WTC11 (cell line): Measurements from ENCODE around the gene NRN1L. TPM values are rescaled to one million over a fixed set of nuclear protein-coding genes. Genes with fewer than 3 reads are reported as not detected.
A peak's percentile ranks its signal among the peaks of the same experiment; 100 is the strongest.

Source experiments
- ATAC-seq: fragments of 200-7000 bp; cut with Tn5 transposase; 2 replicates; pipeline ENCODE4 v1.10.0; 2021; ENCODE audit warnings: mild to moderate bottlenecking, moderate library complexity
- CTCF ChIA-PET: fragments of 300-600 bp; sonication (Branson Sonifier 250); formaldehyde crosslinking; loops from one replicate; lab custom pipeline; 2021; ENCODE audit warnings: antibody characterized with exemption; lab: Charles Lee
- POLR2A ChIA-PET: fragments of 350-600 bp; sonication (Branson Sonifier 250); formaldehyde crosslinking; loops from one replicate; lab custom pipeline; 2021; ENCODE audit warnings: antibody characterized with exemption; lab: Charles Lee
- DNase-seq: peaks from one replicate; pipeline ENCODE4 v3.0.0; 2021; ENCODE audit warnings: low spot score
- H3K27ac Mint-ChIP-seq: 2 replicates; pipeline ENCODE4 v1.8.0; 2021; ENCODE audit warnings: mixed read lengths
- H3K27me3 Mint-ChIP-seq: 2 replicates; pipeline ENCODE4 v1.8.0; 2021; ENCODE audit warnings: low read depth, mild to moderate bottlenecking, moderate library complexity, mixed read lengths
- H3K36me3 Mint-ChIP-seq: 2 replicates; pipeline ENCODE4 v1.8.0; 2021; ENCODE audit warnings: mixed read lengths
- H3K4me1 Mint-ChIP-seq: 2 replicates; pipeline ENCODE4 v1.8.0; 2022; ENCODE audit warnings: mixed read lengths
- H3K4me3 Mint-ChIP-seq: 2 replicates; pipeline ENCODE4 v1.8.0; 2021; ENCODE audit warnings: mild to moderate bottlenecking, moderate library complexity, mixed read lengths
- H3K9me3 Mint-ChIP-seq: 2 replicates; pipeline ENCODE4 v1.8.0; 2021; ENCODE audit warnings: mixed read lengths
- ETV6 ChIP-seq: sonication (generic); formaldehyde crosslinking; IDR thresholded peaks from 2 replicates; pipeline ENCODE4 v1.8.1; 2022; ENCODE audit warnings: mild to moderate bottlenecking, missing genetic modification reagents
- FOXJ3 ChIP-seq: sonication (generic); formaldehyde crosslinking; IDR thresholded peaks from 2 replicates; pipeline ENCODE4 v1.9.0; 2021; ENCODE audit warnings: missing genetic modification reagents, mild to moderate bottlenecking, borderline replicate concordance
- HMGA2 ChIP-seq: fragments of 250-450 bp; sonication (Bioruptor Pico); IDR thresholded peaks from 2 replicates; pipeline ENCODE4 v1.4.0; 2021; ENCODE audit warnings: mild to moderate bottlenecking, moderate library complexity
- MYBL2 ChIP-seq: sonication (generic); formaldehyde crosslinking; IDR thresholded peaks from 2 replicates; pipeline ENCODE4 v1.8.1; 2023; ENCODE audit warnings: mild to moderate bottlenecking, moderate library complexity, missing genetic modification reagents
- SMAD3 ChIP-seq: sonication (generic); formaldehyde crosslinking; IDR thresholded peaks from 2 replicates; pipeline ENCODE4 v1.8.0; 2022; ENCODE audit warnings: missing genetic modification reagents, mild to moderate bottlenecking, borderline replicate concordance
- ZNF219 ChIP-seq: sonication (generic); formaldehyde crosslinking; IDR thresholded peaks from 2 replicates; pipeline ENCODE4 v1.8.0; 2023; ENCODE audit warnings: missing genetic modification reagents, mild to moderate bottlenecking, borderline replicate concordance
- ZNF232 ChIP-seq: sonication (generic); formaldehyde crosslinking; IDR thresholded peaks from 2 replicates; pipeline ENCODE4 v1.8.0; 2022; ENCODE audit warnings: mild to moderate bottlenecking, missing genetic modification reagents
- total RNA-seq: library from RNA; stranded (reverse); gene quantifications from 3 replicates; pipeline ENCODE4 v1.2.3, GENCODE V29; 2021
- TF ChIP-seq, protein P1 (sequence below): sonication (generic); formaldehyde crosslinking; IDR thresholded peaks from 2 replicates; pipeline ENCODE4 v1.8.0; 2022; ENCODE audit warnings: mild to moderate bottlenecking, missing genetic modification reagents
- TF ChIP-seq, protein P2 (sequence below): sonication (generic); formaldehyde crosslinking; IDR thresholded peaks from 2 replicates; pipeline ENCODE4 v1.8.0; 2022; ENCODE audit warnings: missing genetic modification reagents
- TF ChIP-seq, protein P3 (sequence below): fragments of 250-450 bp; sonication (Bioruptor Pico); IDR thresholded peaks from 2 replicates; pipeline ENCODE4 v2.1.2; 2022; ENCODE audit warnings: mild to moderate bottlenecking, moderate library complexity
- TF ChIP-seq, protein P4 (sequence below): fragments of 250-450 bp; sonication (Bioruptor Pico); IDR thresholded peaks from 2 replicates; pipeline ENCODE4 v1.9.0; 2021; ENCODE audit warnings: moderate library complexity, mild to moderate bottlenecking, inconsistent platforms, borderline replicate concordance

Gene NRN1L
- total RNA-seq, 1 experiment from 2014 or later: 12.4 TPM

DNA sequence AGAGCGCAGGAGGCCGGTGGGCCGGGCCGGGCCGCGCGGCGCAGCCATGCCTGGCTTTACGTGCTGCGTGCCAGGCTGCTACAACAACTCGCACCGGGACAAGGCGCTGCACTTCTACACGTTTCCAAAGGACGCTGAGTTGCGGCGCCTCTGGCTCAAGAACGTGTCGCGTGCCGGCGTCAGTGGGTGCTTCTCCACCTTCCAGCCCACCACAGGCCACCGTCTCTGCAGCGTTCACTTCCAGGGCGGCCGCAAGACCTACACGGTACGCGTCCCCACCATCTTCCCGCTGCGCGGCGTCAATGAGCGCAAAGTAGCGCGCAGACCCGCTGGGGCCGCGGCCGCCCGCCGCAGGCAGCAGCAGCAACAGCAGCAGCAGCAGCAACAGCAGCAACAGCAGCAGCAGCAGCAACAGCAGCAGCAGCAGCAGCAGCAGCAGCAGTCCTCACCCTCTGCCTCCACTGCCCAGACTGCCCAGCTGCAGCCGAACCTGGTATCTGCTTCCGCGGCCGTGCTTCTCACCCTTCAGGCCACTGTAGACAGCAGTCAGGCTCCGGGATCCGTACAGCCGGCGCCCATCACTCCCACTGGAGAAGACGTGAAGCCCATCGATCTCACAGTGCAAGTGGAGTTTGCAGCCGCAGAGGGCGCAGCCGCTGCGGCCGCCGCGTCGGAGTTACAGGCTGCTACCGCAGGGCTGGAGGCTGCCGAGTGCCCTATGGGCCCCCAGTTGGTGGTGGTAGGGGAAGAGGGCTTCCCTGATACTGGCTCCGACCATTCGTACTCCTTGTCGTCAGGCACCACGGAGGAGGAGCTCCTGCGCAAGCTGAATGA lies 42.0 kb upstream of the NRN1L start (continued):
- TF ChIP-seq, protein P1, sequence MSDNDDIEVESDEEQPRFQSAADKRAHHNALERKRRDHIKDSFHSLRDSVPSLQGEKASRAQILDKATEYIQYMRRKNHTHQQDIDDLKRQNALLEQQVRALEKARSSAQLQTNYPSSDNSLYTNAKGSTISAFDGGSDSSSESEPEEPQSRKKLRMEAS (CRISPR knock-in tag): peak; percentile 52; the same call in 1 of the 2 replicates
- no peak for TF ChIP-seq FOXJ3 (CRISPR knock-in tag)
- peak; percentile 36; the same call in 1 of the 2 replicates for TF ChIP-seq MYBL2 (CRISPR knock-in tag)
- TF ChIP-seq ZNF219: 0 out of 2 replicates have a peak, but pooled peaks have one; percentile 43
- TF ChIP-seq, protein P2, sequence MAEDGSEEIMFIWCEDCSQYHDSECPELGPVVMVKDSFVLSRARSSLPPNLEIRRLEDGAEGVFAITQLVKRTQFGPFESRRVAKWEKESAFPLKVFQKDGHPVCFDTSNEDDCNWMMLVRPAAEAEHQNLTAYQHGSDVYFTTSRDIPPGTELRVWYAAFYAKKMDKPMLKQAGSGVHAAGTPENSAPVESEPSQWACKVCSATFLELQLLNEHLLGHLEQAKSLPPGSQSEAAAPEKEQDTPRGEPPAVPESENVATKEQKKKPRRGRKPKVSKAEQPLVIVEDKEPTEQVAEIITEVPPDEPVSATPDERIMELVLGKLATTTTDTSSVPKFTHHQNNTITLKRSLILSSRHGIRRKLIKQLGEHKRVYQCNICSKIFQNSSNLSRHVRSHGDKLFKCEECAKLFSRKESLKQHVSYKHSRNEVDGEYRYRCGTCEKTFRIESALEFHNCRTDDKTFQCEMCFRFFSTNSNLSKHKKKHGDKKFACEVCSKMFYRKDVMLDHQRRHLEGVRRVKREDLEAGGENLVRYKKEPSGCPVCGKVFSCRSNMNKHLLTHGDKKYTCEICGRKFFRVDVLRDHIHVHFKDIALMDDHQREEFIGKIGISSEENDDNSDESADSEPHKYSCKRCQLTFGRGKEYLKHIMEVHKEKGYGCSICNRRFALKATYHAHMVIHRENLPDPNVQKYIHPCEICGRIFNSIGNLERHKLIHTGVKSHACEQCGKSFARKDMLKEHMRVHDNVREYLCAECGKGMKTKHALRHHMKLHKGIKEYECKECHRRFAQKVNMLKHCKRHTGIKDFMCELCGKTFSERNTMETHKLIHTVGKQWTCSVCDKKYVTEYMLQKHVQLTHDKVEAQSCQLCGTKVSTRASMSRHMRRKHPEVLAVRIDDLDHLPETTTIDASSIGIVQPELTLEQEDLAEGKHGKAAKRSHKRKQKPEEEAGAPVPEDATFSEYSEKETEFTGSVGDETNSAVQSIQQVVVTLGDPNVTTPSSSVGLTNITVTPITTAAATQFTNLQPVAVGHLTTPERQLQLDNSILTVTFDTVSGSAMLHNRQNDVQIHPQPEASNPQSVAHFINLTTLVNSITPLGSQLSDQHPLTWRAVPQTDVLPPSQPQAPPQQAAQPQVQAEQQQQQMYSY: 0 out of 2 replicates have a peak, but pooled peaks have one; percentile 9
- TF ChIP-seq SMAD3 (CRISPR knock-in tag): 0 out of 2 replicates have a peak, but pooled peaks have one; percentile 43
- TF ChIP-seq, protein P3, sequence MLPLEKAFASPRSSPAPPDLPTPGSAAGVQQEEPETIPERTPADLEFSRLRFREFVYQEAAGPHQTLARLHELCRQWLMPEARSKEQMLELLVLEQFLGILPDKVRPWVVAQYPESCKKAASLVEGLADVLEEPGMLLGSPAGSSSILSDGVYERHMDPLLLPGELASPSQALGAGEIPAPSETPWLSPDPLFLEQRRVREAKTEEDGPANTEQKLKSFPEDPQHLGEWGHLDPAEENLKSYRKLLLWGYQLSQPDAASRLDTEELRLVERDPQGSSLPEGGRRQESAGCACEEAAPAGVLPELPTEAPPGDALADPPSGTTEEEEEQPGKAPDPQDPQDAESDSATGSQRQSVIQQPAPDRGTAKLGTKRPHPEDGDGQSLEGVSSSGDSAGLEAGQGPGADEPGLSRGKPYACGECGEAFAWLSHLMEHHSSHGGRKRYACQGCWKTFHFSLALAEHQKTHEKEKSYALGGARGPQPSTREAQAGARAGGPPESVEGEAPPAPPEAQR (CRISPR knock-in tag): no peak
- TF ChIP-seq, protein P4, sequence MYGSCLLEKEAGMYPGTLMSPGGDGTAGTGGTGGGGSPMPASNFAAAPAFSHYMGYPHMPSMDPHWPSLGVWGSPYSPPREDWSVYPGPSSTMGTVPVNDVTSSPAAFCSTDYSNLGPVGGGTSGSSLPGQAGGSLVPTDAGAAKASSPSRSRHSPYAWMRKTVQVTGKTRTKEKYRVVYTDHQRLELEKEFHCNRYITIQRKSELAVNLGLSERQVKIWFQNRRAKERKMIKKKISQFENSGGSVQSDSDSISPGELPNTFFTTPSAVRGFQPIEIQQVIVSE (CRISPR knock-in tag): no peak

DNA sequence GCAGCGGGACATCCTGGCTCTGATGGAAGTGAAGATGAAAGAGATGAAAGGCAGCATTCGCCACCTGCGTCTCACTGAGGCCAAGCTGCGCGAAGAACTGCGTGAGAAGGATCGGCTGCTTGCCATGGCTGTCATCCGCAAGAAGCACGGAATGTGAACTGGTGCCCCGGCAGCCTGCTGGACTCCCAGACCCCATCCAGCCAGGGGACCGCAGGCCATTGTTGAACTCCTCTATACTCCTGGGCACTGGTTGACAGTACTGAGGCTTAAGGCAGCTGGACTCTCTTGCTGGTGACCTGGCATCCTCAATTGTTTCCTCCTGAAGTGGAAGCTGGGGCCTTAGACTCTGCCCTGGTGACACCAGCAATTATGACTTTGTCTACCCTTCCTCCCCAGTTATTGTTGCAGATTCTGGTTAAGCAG lies 41.3 kb upstream of the NRN1L start:
- H3K4me3 Mint-ChIP-seq: peak overlapping the region; percentile 94

DNA sequence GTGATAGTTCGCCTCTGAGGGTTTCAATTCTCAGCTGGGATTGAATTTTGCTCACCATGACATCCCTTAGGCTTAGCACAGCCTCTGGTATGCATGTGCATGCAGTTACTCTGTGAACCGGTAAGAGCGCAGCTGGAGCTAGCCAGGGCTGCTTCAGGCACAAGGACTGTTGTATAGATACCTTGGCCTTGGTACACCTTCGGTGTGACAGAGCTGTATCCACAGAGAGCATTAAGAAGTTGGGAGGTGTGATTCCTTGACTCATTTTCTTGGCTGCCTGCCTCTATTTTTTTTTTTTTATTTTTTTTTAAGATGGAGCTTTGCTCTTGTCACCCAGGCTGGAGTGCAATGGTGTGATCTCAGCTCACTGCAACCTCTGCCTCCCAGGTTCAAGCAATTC lies 40.2 kb upstream of the NRN1L start:
- DNase-seq: no peak
- peaks cover 4% of the 10 kb centered on the region; the same call in 1 of the 2 replicates for H3K36me3 Mint-ChIP-seq
- H3K4me1 Mint-ChIP-seq: peaks cover 51% of the 10 kb centered on the region
- ChIA-PET POLR2A (interaction anchor here (0.6 to 1.3 kb wide), 4 partner anchors 10 to 363 kb away, joined by 3 to 6 read pairs (median 4); partner anchors contain the start of genes ATP6V0D1, NRN1L, RANBP10 and TSNAXIP1), CTCF (interaction anchor here (0.7 to 4.4 kb wide), 10 partner anchors 11 to 181 kb away, joined by 3 to 58 read pairs (median 6); partner anchors contain the start of genes EDC4 and NRN1L)
- peak overlapping the region; percentile 94 for H3K4me3 Mint-ChIP-seq
- TF ChIP-seq ZNF232 (CRISPR knock-in tag) (no peak), HMGA2 (CRISPR knock-in tag) (no peak)
- H3K27me3 Mint-ChIP-seq: no peaks in the 10 kb centered on the region
- ATAC-seq: no peak
- H3K27ac Mint-ChIP-seq: peak overlapping the region; percentile 72; the same call in 1 of the 2 replicates
- no peaks in the 10 kb centered on the region for H3K9me3 Mint-ChIP-seq

More for the DNA sequence above, 41.3 kb upstream of the NRN1L start:
- CTCF ChIA-PET: interaction anchor here (0.8 to 4.4 kb wide), 5 partner anchors 22 to 242 kb away, joined by 3 to 58 read pairs (median 16); partner anchors contain the start of genes NFATC3 and NRN1L
- Mint-ChIP-seq H3K4me1 (peaks cover 48% of the 10 kb centered on the region), H3K36me3 (no peaks in the 10 kb centered on the region), H3K9me3 (no peaks in the 10 kb centered on the region), H3K27me3 (no peaks in the 10 kb centered on the region), H3K27ac (0 out of 2 replicates have a peak overlapping the region, but pooled peaks have one; percentile 54)
- ATAC-seq: no peak
- POLR2A ChIA-PET: interaction anchor here (1.5 kb wide), 1 partner anchor 27 kb away, joined by 4 read pairs; no protein-coding TSS in a partner anchor
- TF ChIP-seq ETV6: no peak
- DNase-seq: no peak
